ENCODE data around the gene AP1B1. TPM values are rescaled to one million over a fixed set of nuclear protein-coding genes. Genes with fewer than 3 reads are reported as not detected.

AP1B1 gene
- total and polyA plus RNA-seq, 11 donors: 18.1 to 74.8 (median 33.8) TPM

DNA sequence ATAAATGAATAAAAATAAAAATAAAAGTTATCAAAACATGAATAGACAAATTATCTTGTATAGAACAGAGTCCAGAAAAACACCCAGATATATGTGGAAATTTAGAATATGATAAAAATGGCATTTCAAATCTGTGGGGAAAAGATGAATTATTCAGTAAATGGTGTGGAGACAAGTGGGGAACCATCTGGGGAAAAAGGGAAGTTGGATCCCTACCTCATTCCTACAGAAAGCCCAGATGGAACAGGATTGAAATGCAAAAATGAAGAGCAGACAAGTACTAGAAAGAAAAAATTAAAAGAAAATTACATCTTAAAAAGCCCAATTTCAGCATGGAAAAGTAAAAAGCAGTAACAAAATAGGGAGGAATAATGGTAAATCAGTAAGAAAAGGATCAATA lies 64.7 kb downstream of the AP1B1 start:
- H3K4me1 ChIP-seq: no peaks in the 10 kb centered on the region
- H3K36me3 ChIP-seq: peaks cover 0 to 29% (median 15%) of the 10 kb centered on the region in 9 donors
- H3K27ac ChIP-seq: no peak overlapping the region
- H3K4me3 ChIP-seq: no peak overlapping the region
- ATAC-seq (no peak), DNase-seq (no peak)
- no peaks in the 10 kb centered on the region for H3K27me3 ChIP-seq
- TF ChIP-seq, protein P1, sequence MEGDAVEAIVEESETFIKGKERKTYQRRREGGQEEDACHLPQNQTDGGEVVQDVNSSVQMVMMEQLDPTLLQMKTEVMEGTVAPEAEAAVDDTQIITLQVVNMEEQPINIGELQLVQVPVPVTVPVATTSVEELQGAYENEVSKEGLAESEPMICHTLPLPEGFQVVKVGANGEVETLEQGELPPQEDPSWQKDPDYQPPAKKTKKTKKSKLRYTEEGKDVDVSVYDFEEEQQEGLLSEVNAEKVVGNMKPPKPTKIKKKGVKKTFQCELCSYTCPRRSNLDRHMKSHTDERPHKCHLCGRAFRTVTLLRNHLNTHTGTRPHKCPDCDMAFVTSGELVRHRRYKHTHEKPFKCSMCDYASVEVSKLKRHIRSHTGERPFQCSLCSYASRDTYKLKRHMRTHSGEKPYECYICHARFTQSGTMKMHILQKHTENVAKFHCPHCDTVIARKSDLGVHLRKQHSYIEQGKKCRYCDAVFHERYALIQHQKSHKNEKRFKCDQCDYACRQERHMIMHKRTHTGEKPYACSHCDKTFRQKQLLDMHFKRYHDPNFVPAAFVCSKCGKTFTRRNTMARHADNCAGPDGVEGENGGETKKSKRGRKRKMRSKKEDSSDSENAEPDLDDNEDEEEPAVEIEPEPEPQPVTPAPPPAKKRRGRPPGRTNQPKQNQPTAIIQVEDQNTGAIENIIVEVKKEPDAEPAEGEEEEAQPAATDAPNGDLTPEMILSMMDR (IDR thresholded peaks at IDR 0.05): no peak
- TF ChIP-seq POLR2A (IDR thresholded peaks at IDR 0.05): no peak
- intact Hi-C loops (cut with DNase I): no loop called here
- no peaks in the 10 kb centered on the region for H3K9me3 ChIP-seq

DNA sequence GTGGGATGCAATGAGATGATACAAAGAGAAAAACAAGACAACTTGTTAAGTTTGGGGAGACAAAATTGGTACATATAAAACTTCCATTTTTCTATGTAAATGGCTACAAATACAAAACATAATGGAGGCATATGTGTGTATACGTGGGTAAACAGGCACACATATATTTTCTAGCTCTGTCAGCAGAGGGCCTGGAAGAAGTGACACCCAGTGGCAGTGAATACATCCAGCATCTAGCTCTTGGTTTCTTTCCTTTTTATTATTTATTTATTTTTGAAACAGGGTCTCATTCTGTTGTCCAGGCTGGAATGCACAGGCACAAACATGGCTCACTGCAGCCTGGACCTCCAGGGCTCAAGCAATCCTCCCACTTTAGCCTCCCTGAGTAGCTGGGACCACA lies 67.8 kb downstream of the AP1B1 start:
- intact Hi-C loops (cut with DNase I): no loop called here
- H3K27me3 ChIP-seq: peaks cover 0 to 10% (median 0%) of the 10 kb centered on the region in 9 donors
- H3K9me3 ChIP-seq: no peaks in the 10 kb centered on the region
- DNase-seq (no peak), ATAC-seq (no peak)
- no peak overlapping the region for H3K27ac ChIP-seq
- no peak for TF ChIP-seq POLR2A (IDR thresholded peaks at IDR 0.05)
- TF ChIP-seq, protein P1 (IDR thresholded peaks at IDR 0.05): peak in 2 of 12 donors; percentile 9 to 19
- H3K4me3 ChIP-seq: no peak overlapping the region
- H3K36me3 ChIP-seq: no peaks in the 10 kb centered on the region
- H3K4me1 ChIP-seq: peaks cover 0 to 5% (median 3%) of the 10 kb centered on the region in 12 donors
- WGBS, 4 donors: 64 to 75% (median 72%) methylated on average over 1 of the region's 1 CpG

DNA sequence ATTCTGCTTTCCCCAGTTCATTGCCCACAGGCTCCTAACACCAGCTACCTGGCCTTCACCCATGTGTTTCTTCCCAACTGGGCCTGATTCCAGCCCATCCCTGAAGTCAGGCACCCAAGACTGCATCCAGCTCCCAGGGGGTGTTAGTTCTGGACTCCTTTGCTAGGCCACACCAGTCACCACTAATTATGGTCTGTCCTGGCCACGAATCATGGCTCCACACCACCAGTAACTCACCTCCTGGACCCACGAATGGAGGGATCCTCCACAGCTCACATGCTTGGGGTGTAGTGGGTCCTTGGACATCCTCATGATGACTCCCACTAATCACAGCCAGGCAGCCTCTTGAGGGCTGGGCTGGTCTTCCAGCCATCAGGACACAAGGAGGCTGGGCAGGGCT lies 69.3 kb downstream of the AP1B1 start:
- Histone ChIP-seq H3K4me1 (peaks cover 0 to 17% (median 10%) of the 10 kb centered on the region in 12 donors), H3K27me3 (peaks cover 2 to 25% (median 11%) of the 10 kb centered on the region in 9 donors), H3K9me3 (no peaks in the 10 kb centered on the region), H3K27ac (no peak overlapping the region), H3K4me3 (no peak overlapping the region), H3K36me3 (no peaks in the 10 kb centered on the region)
- ATAC-seq (no peak), DNase-seq (no peak)
- WGBS, 4 donors: 77 to 100% (median 90%) methylated on average over 2 of the region's 2 CpGs
- no peak for TF ChIP-seq POLR2A (IDR thresholded peaks at IDR 0.05)
- TF ChIP-seq, protein P1 (IDR thresholded peaks at IDR 0.05): no peak
- intact Hi-C loops (cut with DNase I): no loop called here

DNA sequence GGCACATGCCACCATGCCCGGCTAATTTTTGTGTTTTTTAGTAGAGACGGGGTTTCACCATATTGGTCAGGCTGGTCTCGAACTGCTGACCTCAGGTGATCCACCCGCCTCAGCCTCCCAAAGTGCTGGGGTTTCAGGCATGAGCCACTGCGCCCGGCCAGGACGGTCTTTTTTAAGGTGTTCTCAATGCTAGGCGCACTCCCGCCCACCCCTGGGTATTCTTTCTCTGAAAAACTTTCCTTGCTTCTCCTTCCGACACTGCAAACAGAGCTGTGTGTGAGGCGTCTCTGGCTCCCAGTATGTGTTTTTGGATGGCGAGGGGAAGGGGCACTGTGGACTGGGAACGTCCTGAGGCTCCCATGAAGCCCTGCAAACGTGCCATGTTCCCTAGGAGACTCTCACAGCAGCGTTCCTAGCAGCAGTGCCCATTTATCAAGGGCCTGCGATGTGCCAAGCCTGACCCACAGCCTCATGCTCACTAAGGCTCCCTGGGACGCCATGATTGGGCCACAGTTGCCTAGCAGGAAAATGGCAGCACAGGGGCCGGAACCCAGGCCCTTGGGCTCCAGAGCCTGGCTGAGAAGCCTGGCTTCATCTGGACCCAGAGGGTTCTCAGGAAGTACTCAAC lies 70.4 kb downstream of the AP1B1 start:
- no peak for TF ChIP-seq POLR2A (IDR thresholded peaks at IDR 0.05)
- TF ChIP-seq, protein P1 (IDR thresholded peaks at IDR 0.05): no peak
- Histone ChIP-seq H3K4me3 (no peak overlapping the region), H3K27me3 (peaks cover 4 to 36% (median 17%) of the 10 kb centered on the region in 9 donors), H3K36me3 (no peaks in the 10 kb centered on the region), H3K4me1 (peaks cover 0 to 28% (median 20%) of the 10 kb centered on the region in 12 donors), H3K9me3 (no peaks in the 10 kb centered on the region), H3K27ac (no peak overlapping the region)
- WGBS, 4 donors: 95 to 96% (median 95%) methylated on average over 16 to 18 of the region's 18 CpGs
- intact Hi-C loops (cut with DNase I): no loop called here
- DNase-seq: peak in 1 of 5 donors; percentile 16
- no peak for ATAC-seq

Measured in heart left ventricle (tissue), 16 donors.